Astrocyte of the spinal cord (primary cell): ENCODE results near the gene CYTH3.

ENCODE experiments used
- DNase-seq: peaks from one replicate; pipeline ENCODE4 v3.0.0; 2011; ENCODE audit warnings: low read depth, low spot score
- H3K4me3 ChIP-seq: 2 replicates; pipeline ENCODE4 v1.5.1; 2011; ENCODE audit warnings: low read depth, mild to moderate bottlenecking, low read length, moderate library complexity
- in situ Hi-C: cut with HindIII; loops from 2 replicates; pipeline ENCODE4 v1.10.0; 2017; ENCODE audit warnings: low sequenced_read_pairs
- TF ChIP-seq, protein P1 (sequence below): IDR thresholded peaks from 2 replicates; pipeline ENCODE4 v1.5.1; 2012; ENCODE audit warnings: low read depth, mild to moderate bottlenecking, low read length, inconsistent platforms

The CYTH3 gene

GRCh38 chr7:6268023-6268900 lies 4.2 kb downstream of the CYTH3 start:
- H3K4me3 ChIP-seq, result no peak overlapping the region
- in situ Hi-C loops, result no loop called here
- no peak for DNase-seq
- TF ChIP-seq, protein P1, sequence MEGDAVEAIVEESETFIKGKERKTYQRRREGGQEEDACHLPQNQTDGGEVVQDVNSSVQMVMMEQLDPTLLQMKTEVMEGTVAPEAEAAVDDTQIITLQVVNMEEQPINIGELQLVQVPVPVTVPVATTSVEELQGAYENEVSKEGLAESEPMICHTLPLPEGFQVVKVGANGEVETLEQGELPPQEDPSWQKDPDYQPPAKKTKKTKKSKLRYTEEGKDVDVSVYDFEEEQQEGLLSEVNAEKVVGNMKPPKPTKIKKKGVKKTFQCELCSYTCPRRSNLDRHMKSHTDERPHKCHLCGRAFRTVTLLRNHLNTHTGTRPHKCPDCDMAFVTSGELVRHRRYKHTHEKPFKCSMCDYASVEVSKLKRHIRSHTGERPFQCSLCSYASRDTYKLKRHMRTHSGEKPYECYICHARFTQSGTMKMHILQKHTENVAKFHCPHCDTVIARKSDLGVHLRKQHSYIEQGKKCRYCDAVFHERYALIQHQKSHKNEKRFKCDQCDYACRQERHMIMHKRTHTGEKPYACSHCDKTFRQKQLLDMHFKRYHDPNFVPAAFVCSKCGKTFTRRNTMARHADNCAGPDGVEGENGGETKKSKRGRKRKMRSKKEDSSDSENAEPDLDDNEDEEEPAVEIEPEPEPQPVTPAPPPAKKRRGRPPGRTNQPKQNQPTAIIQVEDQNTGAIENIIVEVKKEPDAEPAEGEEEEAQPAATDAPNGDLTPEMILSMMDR, result no peak

DNA sequence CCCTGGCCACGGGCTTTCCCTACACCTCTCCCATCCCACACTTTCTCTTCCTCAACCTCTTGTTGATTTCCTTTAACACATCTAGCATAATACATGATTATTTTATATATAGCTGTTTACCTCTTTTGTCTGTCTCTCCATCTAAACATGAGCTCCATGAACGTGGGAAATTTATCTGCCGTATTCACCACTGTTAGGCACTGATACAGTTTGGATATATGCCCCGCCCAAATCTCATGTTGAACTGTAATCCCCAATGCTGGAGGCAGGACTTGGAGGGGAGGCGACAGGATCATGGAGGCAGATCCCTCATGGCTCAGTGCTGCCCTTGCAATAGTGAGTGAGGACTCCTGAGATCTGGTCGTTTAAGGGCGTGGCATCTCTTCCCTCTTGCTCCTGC lies 5.7 kb downstream of the CYTH3 start:
- H3K4me3 ChIP-seq, result no peak overlapping the region
- in situ Hi-C loops, result no loop called here
- TF ChIP-seq, protein P1, result no peak

GRCh38 chr7:6262221-6262620 lies 10.2 kb downstream of the CYTH3 start:
- TF ChIP-seq, protein P1, result no peak
- in situ Hi-C loops, result no loop called here
- no peak overlapping the region for H3K4me3 ChIP-seq
- no peak for DNase-seq

More for the DNA sequence above, 5.7 kb downstream of the CYTH3 start:
- DNase-seq, result no peak

DNA sequence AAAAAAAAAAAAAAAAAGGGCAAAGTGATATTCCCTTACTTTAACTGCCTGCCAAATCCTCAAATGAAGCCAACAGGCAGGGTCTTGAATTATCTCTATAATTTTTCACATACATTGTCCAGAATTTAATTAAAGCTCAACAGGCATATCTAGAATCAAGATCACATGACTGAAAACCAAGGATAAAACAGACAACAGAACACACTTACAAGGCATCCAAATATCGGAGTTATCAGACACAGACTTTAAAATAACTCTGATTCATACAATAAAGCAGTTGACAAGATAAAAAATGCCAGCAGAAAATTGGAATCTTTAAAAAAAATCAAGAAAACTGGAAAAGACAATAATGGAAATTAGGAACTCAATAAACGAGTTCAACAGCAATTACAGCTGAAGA lies 10.7 kb downstream of the CYTH3 start:
- DNase-seq, result no peak
- in situ Hi-C loops, result no loop called here
- TF ChIP-seq, protein P1, result no peak
- H3K4me3 ChIP-seq, result no peak overlapping the region

DNA sequence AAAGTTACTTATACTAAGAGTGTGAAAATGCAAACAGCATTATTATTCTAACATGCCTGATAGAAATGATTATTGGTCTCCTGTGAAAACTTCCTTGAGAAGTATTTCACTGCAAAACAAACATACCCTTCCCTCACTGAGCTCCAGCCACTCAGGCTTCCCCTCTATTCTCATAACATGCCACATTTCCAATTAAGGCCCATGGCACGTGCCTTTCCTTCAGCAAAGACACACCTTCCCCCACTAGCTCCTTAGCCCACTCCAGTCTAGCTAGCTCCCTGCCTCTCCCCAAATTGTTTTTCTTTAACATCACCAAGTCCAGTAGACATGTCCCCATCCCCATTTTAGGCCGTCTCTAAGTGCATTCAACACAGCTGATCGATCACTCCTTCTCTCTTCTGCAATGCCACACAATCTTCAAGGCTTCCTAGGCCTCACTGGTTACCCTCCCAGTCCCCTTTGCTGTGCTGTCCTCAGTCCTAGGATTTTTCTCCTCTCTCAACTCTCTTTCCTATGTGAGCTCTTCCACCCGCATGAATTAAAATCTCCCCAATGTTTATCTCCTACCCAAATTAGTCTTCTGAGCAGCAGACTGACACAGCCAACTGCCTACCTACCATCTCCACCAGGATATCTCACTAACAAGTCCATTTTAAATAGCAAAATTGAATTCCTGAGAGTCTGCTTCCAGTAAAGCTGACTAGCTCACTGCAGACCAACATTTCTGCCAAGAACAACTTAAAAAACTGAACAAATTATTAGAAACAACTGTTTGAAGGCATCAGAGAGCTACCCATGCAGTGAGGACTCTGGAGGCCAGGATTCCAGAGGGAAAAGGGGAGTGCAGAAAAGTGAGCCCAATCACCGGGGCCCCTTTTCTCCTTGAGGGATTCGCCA lies 11.9 kb downstream of the CYTH3 start:
- in situ Hi-C loops, result no loop called here
- TF ChIP-seq, protein P1, result no peak
- DNase-seq, result peak; percentile 81
- no peak overlapping the region for H3K4me3 ChIP-seq

DNA sequence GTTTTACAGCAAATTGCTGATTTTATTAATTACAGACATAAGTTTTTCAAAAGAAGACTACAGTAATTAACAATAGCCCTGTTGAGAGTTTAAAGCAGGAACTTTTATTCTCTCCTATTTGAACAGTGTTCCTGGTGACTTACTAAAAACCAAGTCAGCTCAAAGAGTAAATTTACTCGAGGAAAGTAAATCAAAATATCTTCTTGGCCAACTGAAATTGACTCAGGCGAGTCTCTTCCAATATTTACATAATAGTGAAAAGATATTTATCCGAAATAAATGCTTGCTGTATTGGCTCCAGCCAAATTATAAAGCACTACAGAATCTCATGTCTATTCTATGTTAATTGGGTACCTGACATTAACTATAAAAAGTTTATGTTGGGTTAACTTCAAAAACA lies 13.2 kb downstream of the CYTH3 start:
- no peak overlapping the region for H3K4me3 ChIP-seq
- TF ChIP-seq, protein P1, result no peak

More for the DNA sequence above, 13.2 kb downstream of the CYTH3 start:
- in situ Hi-C loops, result no loop called here
- no peak for DNase-seq
